ENCODE results near the gene COG1.

Gene COG1

DNA sequence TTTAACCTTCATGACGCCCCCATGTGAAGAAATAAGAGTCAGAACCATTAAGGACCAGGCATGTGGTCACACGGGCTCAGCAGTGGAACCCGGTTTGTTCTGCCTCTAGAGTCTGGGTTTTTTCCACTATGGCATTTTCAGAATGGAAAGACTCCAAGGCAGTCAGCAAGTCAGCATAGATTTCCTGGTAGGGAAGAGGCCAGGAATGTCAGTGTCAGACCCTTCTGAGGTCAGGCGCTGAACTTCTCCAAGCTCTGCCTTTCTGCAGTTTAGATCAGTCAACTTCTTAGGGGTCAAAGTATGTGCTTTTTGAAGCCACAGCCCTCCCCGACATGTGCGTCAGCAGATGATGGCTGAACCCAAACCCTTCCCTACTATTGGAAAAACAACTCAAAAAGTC, 24.2 kb upstream of the COG1 start:
- H3K27me3 ChIP-seq (replicated peaks; ENCODE audit: insufficient read depth, low read length), result peaks cover 33% of the 10 kb centered on the region

GRCh38 chr17:73170324-73170723, 22.5 kb upstream of the COG1 start:
- Histone ChIP-seq H3K27me3 (replicated peaks; ENCODE audit: insufficient read depth, low read length) (peaks cover 17% of the 10 kb centered on the region), H3K79me2 (ENCODE audit: low read length) (no peaks in the 10 kb centered on the region), H3K9me2 (replicated peaks; ENCODE audit: insufficient read depth, low read length) (no peaks in the 10 kb centered on the region), H4K20me1 (ENCODE audit: insufficient read depth, low read length) (no peaks in the 10 kb centered on the region), H3K9ac (ENCODE audit: low read length) (no peak overlapping the region), H3K27ac (ENCODE audit: low read length) (no peak overlapping the region), H3F3A (ENCODE audit: insufficient read depth, low read length) (peaks cover 19% of the 10 kb centered on the region), H3K4me3 (ENCODE audit: low read length) (no peak overlapping the region), H2AFZ (ENCODE audit: low read length) (no peak overlapping the region), H3K36me3 (replicated peaks; ENCODE audit: insufficient read depth, low read length) (no peaks in the 10 kb centered on the region), H3K4me1 (ENCODE audit: low read length) (peaks cover 17% of the 10 kb centered on the region), H3K4me2 (ENCODE audit: low read depth, low read length) (no peak overlapping the region), H3K9me3 (replicated peaks; ENCODE audit: insufficient read depth, low read length) (no peaks in the 10 kb centered on the region)
- TF ChIP-seq, protein P1, sequence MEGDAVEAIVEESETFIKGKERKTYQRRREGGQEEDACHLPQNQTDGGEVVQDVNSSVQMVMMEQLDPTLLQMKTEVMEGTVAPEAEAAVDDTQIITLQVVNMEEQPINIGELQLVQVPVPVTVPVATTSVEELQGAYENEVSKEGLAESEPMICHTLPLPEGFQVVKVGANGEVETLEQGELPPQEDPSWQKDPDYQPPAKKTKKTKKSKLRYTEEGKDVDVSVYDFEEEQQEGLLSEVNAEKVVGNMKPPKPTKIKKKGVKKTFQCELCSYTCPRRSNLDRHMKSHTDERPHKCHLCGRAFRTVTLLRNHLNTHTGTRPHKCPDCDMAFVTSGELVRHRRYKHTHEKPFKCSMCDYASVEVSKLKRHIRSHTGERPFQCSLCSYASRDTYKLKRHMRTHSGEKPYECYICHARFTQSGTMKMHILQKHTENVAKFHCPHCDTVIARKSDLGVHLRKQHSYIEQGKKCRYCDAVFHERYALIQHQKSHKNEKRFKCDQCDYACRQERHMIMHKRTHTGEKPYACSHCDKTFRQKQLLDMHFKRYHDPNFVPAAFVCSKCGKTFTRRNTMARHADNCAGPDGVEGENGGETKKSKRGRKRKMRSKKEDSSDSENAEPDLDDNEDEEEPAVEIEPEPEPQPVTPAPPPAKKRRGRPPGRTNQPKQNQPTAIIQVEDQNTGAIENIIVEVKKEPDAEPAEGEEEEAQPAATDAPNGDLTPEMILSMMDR (IDR thresholded peaks at IDR 0.05; ENCODE audit: low read length), result no peak
- TF ChIP-seq EZH2phosphoT487 (IDR thresholded peaks at IDR 0.05; ENCODE audit: low read length) (no peak), EZH2 (optimal IDR thresholded peaks at IDR 0.05; ENCODE audit: low read depth, low read length) (no peak)
- DNase-seq, result no peak

More for the DNA sequence above, 24.2 kb upstream of the COG1 start:
- H3K79me2 ChIP-seq (ENCODE audit: low read length), result no peaks in the 10 kb centered on the region
- no peak overlapping the region for H2AFZ ChIP-seq (ENCODE audit: low read length)
- no peak overlapping the region for H3K4me3 ChIP-seq (ENCODE audit: low read length)
- no peak overlapping the region for H3K9ac ChIP-seq (ENCODE audit: low read length)
- H3K36me3 ChIP-seq (replicated peaks; ENCODE audit: insufficient read depth, low read length), result no peaks in the 10 kb centered on the region
- peaks cover 26% of the 10 kb centered on the region for H3F3A ChIP-seq (ENCODE audit: insufficient read depth, low read length)
- no peaks in the 10 kb centered on the region for H4K20me1 ChIP-seq (ENCODE audit: insufficient read depth, low read length)
- no peak for DNase-seq
- no peaks in the 10 kb centered on the region for H3K9me2 ChIP-seq (replicated peaks; ENCODE audit: insufficient read depth, low read length)
- H3K9me3 ChIP-seq (replicated peaks; ENCODE audit: insufficient read depth, low read length), result no peaks in the 10 kb centered on the region
- TF ChIP-seq, protein P1 (IDR thresholded peaks at IDR 0.05; ENCODE audit: low read length), result no peak
- TF ChIP-seq EZH2phosphoT487 (IDR thresholded peaks at IDR 0.05; ENCODE audit: low read length) (no peak), EZH2 (optimal IDR thresholded peaks at IDR 0.05; ENCODE audit: low read depth, low read length) (no peak)
- peaks cover 25% of the 10 kb centered on the region for H3K4me1 ChIP-seq (ENCODE audit: low read length)
- H3K27ac ChIP-seq (ENCODE audit: low read length), result no peak overlapping the region
- peak overlapping the region; percentile 75; the same call in 1 of the 2 replicates for H3K4me2 ChIP-seq (ENCODE audit: low read depth, low read length)

DNA sequence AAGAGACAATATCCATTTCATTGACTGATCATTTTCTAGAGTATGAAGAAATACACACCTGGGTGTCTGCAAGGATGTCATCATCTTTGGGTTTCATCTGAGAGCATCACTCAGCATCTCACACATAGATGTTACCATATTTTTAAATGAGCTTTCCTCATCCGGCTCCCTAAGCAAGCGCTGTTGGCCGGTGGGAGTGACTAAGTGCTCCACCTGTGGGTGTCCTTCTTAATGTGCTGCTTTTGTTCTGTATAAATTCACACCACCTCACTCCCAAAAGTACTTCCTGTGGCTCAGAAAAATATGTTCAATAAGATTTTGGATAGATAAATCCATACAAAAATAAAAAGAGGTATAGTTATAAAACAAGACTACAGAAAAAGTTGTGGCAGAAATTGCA, 20.6 kb upstream of the COG1 start:
- 0 out of 2 replicates have a peak, but pooled peaks cover 4% of the 10 kb centered on the region for H3K27me3 ChIP-seq (replicated peaks; ENCODE audit: insufficient read depth, low read length)
- H3K9ac ChIP-seq (ENCODE audit: low read length), result no peak overlapping the region
- H3K79me2 ChIP-seq (ENCODE audit: low read length), result no peaks in the 10 kb centered on the region
- H3K9me3 ChIP-seq (replicated peaks; ENCODE audit: insufficient read depth, low read length), result no peaks in the 10 kb centered on the region
- H3K4me3 ChIP-seq (ENCODE audit: low read length), result no peak overlapping the region
- H3K4me1 ChIP-seq (ENCODE audit: low read length), result peaks cover 16% of the 10 kb centered on the region
- H4K20me1 ChIP-seq (ENCODE audit: insufficient read depth, low read length), result no peaks in the 10 kb centered on the region
- DNase-seq, result no peak
- no peak overlapping the region for H3K27ac ChIP-seq (ENCODE audit: low read length)
- no peak overlapping the region for H2AFZ ChIP-seq (ENCODE audit: low read length)
- no peaks in the 10 kb centered on the region for H3K36me3 ChIP-seq (replicated peaks; ENCODE audit: insufficient read depth, low read length)
- TF ChIP-seq EZH2 (optimal IDR thresholded peaks at IDR 0.05; ENCODE audit: low read depth, low read length) (no peak), EZH2phosphoT487 (IDR thresholded peaks at IDR 0.05; ENCODE audit: low read length) (no peak)
- TF ChIP-seq, protein P1 (IDR thresholded peaks at IDR 0.05; ENCODE audit: low read length), result no peak
- peaks cover 10% of the 10 kb centered on the region for H3F3A ChIP-seq (ENCODE audit: insufficient read depth, low read length)
- H3K4me2 ChIP-seq (ENCODE audit: low read depth, low read length), result no peak overlapping the region
- H3K9me2 ChIP-seq (replicated peaks; ENCODE audit: insufficient read depth, low read length), result no peaks in the 10 kb centered on the region
